HCT116 (cell line): Measurements from ENCODE around the gene KCNC4. TPM values are rescaled to one million over a fixed set of nuclear protein-coding genes. Genes with fewer than 3 reads are reported as not detected.

Experiments used
- ATAC-seq: fragments of 200-7000 bp; cut with Tn5 transposase; 2 replicates; pipeline ENCODE4 v1.9.1; 2020; ENCODE audit warnings: mild to moderate bottlenecking, moderate library complexity
- BruUV-seq: library from RNA; stranded (reverse); fragments of 400-500 nt; replicated peaks from 2 replicates; lab custom pipeline; 2021; lab: Mats Ljungman, UMichigan
- CTCF ChIA-PET: fragments of 300-600 bp; sonication (Branson Sonifier 250); formaldehyde crosslinking; loops from one replicate; lab custom pipeline; 2021; ENCODE audit warnings: antibody characterized with exemption; lab: Charles Lee
- POLR2A ChIA-PET: fragments of 300-600, 350-600 bp; sonication (Branson Sonifier 250); formaldehyde crosslinking; loops from one replicate; lab custom pipeline; 2021; ENCODE audit warnings: antibody characterized with exemption; lab: Charles Lee
- RAD21 ChIA-PET, 2 experiments: fragments of 300-600 bp; sonication (Branson Sonifier 250); formaldehyde crosslinking; loops; one replicate each; lab custom pipeline; 2023; ENCODE audit warnings: low total read pairs in 2 of 2; ENCODE audit not compliant: uncharacterized antibody in 2 of 2, unreplicated experiment in 2 of 2, low non-redundant PET in 1 of 2; lab: Charles Lee
- DNase-seq: peaks from one replicate; pipeline ENCODE4 v3.0.0-alpha.2; 2010; ENCODE audit warnings: low read depth, low spot score
- H2AFZ ChIP-seq: fragments of 200-600 bp; shearing (Covaris generic), sonication (generic); 2 replicates; pipeline ENCODE4 v1.6.1; 2017; ENCODE audit warnings: low read depth, mixed run types, mixed read lengths, antibody characterized with exemption, low read length; ENCODE audit not compliant: poor library complexity, severe bottlenecking
- H3K27ac ChIP-seq: 2 replicates; pipeline ENCODE4 v1.5.1; 2012; ENCODE audit warnings: low read depth, low read length
- H3K27me3 ChIP-seq: fragments of 200-600 bp; sonication (generic); 2 replicates; pipeline ENCODE4 v1.6.1; 2016; ENCODE audit warnings: mixed run types, low read length, mixed read lengths; ENCODE audit not compliant: insufficient read depth
- H3K36me3 ChIP-seq, 2 experiments: fragments of 200-500 bp in 1 of 2; fragments of 200-600 bp in 1 of 2; sonication (Bioruptor generic) in 1 of 2; sonication (generic) in 1 of 2; 2 replicates each; pipeline versions ENCODE4 v1.5.1 to v1.6.1; 2014 to 2016; ENCODE audit warnings: low read length in 2 of 2, inconsistent platforms in 1 of 2, mixed read lengths in 1 of 2, mixed run types in 1 of 2; ENCODE audit not compliant: insufficient read depth in 2 of 2, control insufficient read depth in 1 of 2
- H3K4me1 ChIP-seq, 2 experiments: fragments of 200-600 bp in 1 of 2; sonication (generic) in 1 of 2; 2 replicates each; pipeline versions ENCODE4 v1.5.1 to v1.6.1; 2012 to 2017; ENCODE audit warnings: low read length in 2 of 2, inconsistent platforms in 1 of 2, mild to moderate bottlenecking in 1 of 2, mixed read lengths in 1 of 2, mixed run types in 1 of 2, moderate library complexity in 1 of 2; ENCODE audit not compliant: insufficient read depth in 2 of 2, control insufficient read depth in 1 of 2
- H3K4me2 ChIP-seq: fragments of 200-600 bp; sonication (generic); 2 replicates; pipeline ENCODE4 v1.6.1; 2017; ENCODE audit warnings: mixed run types, low read length, mixed read lengths
- H3K4me3 ChIP-seq, 2 experiments: fragments of 200-600 bp in 1 of 2; sonication (generic) in 1 of 2; replicated peaks in 1 of 2; 2 replicates each; pipeline ENCODE4 v1.5.1; 2011 to 2016; ENCODE audit warnings: low read length in 2 of 2, control low read depth in 1 of 2, low read depth in 1 of 2, mild to moderate bottlenecking in 1 of 2, mixed read lengths in 1 of 2, mixed run types in 1 of 2
- H3K79me2 ChIP-seq: fragments of 200-600 bp; sonication (generic); 2 replicates; pipeline ENCODE4 v1.6.1; 2017; ENCODE audit warnings: mild to moderate bottlenecking, mixed run types, low read length, moderate library complexity, mixed read lengths; ENCODE audit not compliant: insufficient read depth
- H3K9ac ChIP-seq: fragments of 200-600 bp; sonication (generic); 2 replicates; pipeline ENCODE4 v1.6.1; 2016; ENCODE audit warnings: low read length, mixed read lengths
- H3K9me2 ChIP-seq: fragments of 200-600 bp; sonication (generic), shearing (Covaris generic); 2 replicates; pipeline ENCODE4 v1.6.1; 2017; ENCODE audit warnings: mixed run types, mild to moderate bottlenecking, moderate library complexity; ENCODE audit not compliant: insufficient read depth
- H3K9me3 ChIP-seq, 2 experiments: fragments of 200-500 bp in 1 of 2; fragments of 200-600 bp in 1 of 2; sonication (Bioruptor generic) in 1 of 2; sonication (generic) in 1 of 2; 2 replicates each; pipeline ENCODE4 v1.6.1; 2014 to 2017; ENCODE audit warnings: low read length in 2 of 2, mixed read lengths in 2 of 2, inconsistent platforms in 1 of 2, low read depth in 1 of 2, mild to moderate bottlenecking in 1 of 2, mixed run types in 1 of 2, moderate library complexity in 1 of 2; ENCODE audit not compliant: control insufficient read depth in 1 of 2, insufficient read depth in 1 of 2
- H4K20me1 ChIP-seq: fragments of 200-600 bp; sonication (generic), shearing (Covaris generic); 2 replicates; pipeline ENCODE4 v1.6.1; 2017; ENCODE audit warnings: mixed run types, mild to moderate bottlenecking, moderate library complexity; ENCODE audit not compliant: insufficient read depth
- CBX3 ChIP-seq: IDR thresholded peaks from 2 replicates; pipeline ENCODE4 v1.6.1; 2012; ENCODE audit warnings: low read depth
- CEBPB ChIP-seq: IDR thresholded peaks from 2 replicates; pipeline ENCODE4 v1.6.1; 2012; ENCODE audit warnings: low read depth
- EGR1 ChIP-seq: IDR thresholded peaks from 2 replicates; pipeline ENCODE4 v1.6.1; 2012; ENCODE audit warnings: low read depth
- ELF1 ChIP-seq: IDR thresholded peaks from 2 replicates; pipeline ENCODE4 v1.6.1; 2012; ENCODE audit warnings: low read depth, borderline replicate concordance
- EZH2 ChIP-seq: fragments of 200-600 bp; sonication (generic); IDR thresholded peaks from 2 replicates; pipeline ENCODE4 v1.6.1; 2017; ENCODE audit warnings: antibody characterized with exemption, mixed run types
- EZH2phosphoT487 ChIP-seq: fragments of 200-600 bp; IDR thresholded peaks from 2 replicates; pipeline ENCODE4 v1.6.1; 2018; ENCODE audit warnings: antibody characterized with exemption, borderline replicate concordance
- JUND ChIP-seq: IDR thresholded peaks from 2 replicates; pipeline ENCODE4 v1.6.1; 2012
- POLR2A ChIP-seq: IDR thresholded peaks from 2 replicates; pipeline ENCODE4 v1.7.0; 2011; ENCODE audit warnings: borderline replicate concordance; ENCODE audit not compliant: insufficient read depth, insufficient read length; ENCODE audit errors: extremely low read depth
- SIN3A ChIP-seq: IDR thresholded peaks from 2 replicates; pipeline ENCODE4 v1.6.1; 2012; ENCODE audit warnings: low read depth
- SP1 ChIP-seq: IDR thresholded peaks from 2 replicates; pipeline ENCODE4 v1.6.1; 2012; ENCODE audit warnings: low read depth
- TCF7L2 ChIP-seq: IDR thresholded peaks from 2 replicates; pipeline ENCODE4 v1.7.0; 2011; ENCODE audit warnings: borderline replicate concordance, inconsistent platforms; ENCODE audit not compliant: insufficient read depth, insufficient read length; ENCODE audit errors: extremely low read depth
- YY1 ChIP-seq: IDR thresholded peaks from 2 replicates; pipeline ENCODE4 v1.6.1; 2011; ENCODE audit warnings: low read length, low read depth, moderate library complexity, mild to moderate bottlenecking; ENCODE audit not compliant: insufficient replicate concordance; ENCODE audit errors: extremely low read depth
- ZBTB33 ChIP-seq: IDR thresholded peaks from 2 replicates; pipeline ENCODE4 v1.6.1; 2011; ENCODE audit warnings: mild to moderate bottlenecking, low read length, moderate library complexity; ENCODE audit not compliant: insufficient replicate concordance; ENCODE audit errors: extremely low read depth
- intact Hi-C: fragments of 100-400 bp; cut with micrococcal nuclease; formaldehyde crosslinking; loops from 2 replicates; pipeline ENCODE4 v1.10.0; 2022
- total RNA-seq: library from RNA; stranded (reverse); gene quantifications from one replicate; pipeline ENCODE4 v1.2.1, GENCODE V29; 2021; ENCODE audit not compliant: unreplicated experiment
- TF ChIP-seq, protein P1 (sequence below), 3 experiments: fragments of 200-600 bp in 1 of 3; sonication (generic) in 1 of 3; IDR thresholded peaks in 2 of 3; conservative IDR thresholded peaks in 1 of 3; 2 replicates each; pipeline ENCODE4 v1.5.1; 2012 to 2017; ENCODE audit warnings: low read depth in 2 of 3, low read length in 2 of 3, antibody characterized with exemption in 1 of 3, borderline replicate concordance in 1 of 3, control low read depth in 1 of 3, mild to moderate bottlenecking in 1 of 3, mixed read lengths in 1 of 3, mixed run types in 1 of 3, moderate library complexity in 1 of 3; ENCODE audit not compliant: insufficient read depth in 1 of 3
- TF ChIP-seq, protein P2 (sequence below): IDR thresholded peaks from 2 replicates; pipeline ENCODE4 v1.6.1; 2012; ENCODE audit warnings: low read depth

KCNC4 gene
- total RNA-seq, 1 experiment from 2014 or later = 13.0 TPM

GRCh38 chr1:110195196-110195595 is 14.9 kb upstream of the KCNC4 start:
- ChIA-PET RAD21 (no interaction called here), POLR2A (no interaction called here)
- Histone ChIP-seq H2AFZ (no peak overlapping the region), H3K79me2 (no peaks in the 10 kb centered on the region), H4K20me1 (no peaks in the 10 kb centered on the region), H3K9ac (no peak overlapping the region), H3K4me1 (no peaks in the 10 kb centered on the region), H3K9me3 (no peaks in the 10 kb centered on the region), H3K27ac (no peak overlapping the region)
- DNase-seq = no peak
- no TSS peak for BruUV-seq
- no peak for ATAC-seq
- intact Hi-C loops = no loop called here
- TF ChIP-seq SP1 = no peak
- no peak for TF ChIP-seq TCF7L2
- no peak for TF ChIP-seq CEBPB
- no peak for TF ChIP-seq SIN3A
- TF ChIP-seq ZBTB33 = no peak
- TF ChIP-seq POLR2A = no peak
- TF ChIP-seq YY1 = no peak
- no peak for TF ChIP-seq EGR1
- TF ChIP-seq, protein P1, sequence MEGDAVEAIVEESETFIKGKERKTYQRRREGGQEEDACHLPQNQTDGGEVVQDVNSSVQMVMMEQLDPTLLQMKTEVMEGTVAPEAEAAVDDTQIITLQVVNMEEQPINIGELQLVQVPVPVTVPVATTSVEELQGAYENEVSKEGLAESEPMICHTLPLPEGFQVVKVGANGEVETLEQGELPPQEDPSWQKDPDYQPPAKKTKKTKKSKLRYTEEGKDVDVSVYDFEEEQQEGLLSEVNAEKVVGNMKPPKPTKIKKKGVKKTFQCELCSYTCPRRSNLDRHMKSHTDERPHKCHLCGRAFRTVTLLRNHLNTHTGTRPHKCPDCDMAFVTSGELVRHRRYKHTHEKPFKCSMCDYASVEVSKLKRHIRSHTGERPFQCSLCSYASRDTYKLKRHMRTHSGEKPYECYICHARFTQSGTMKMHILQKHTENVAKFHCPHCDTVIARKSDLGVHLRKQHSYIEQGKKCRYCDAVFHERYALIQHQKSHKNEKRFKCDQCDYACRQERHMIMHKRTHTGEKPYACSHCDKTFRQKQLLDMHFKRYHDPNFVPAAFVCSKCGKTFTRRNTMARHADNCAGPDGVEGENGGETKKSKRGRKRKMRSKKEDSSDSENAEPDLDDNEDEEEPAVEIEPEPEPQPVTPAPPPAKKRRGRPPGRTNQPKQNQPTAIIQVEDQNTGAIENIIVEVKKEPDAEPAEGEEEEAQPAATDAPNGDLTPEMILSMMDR (IDR thresholded peaks at IDR 0.05 in 2 of 3, conservative IDR thresholded peaks at IDR 0.05 in 1 of 3; ENCODE audit: borderline replicate concordance in 1 of 3, insufficient read depth in 1 of 3, low read depth in 2 of 3, low read length in 2 of 3) = no peak
- TF ChIP-seq ELF1 = no peak
- no peak for TF ChIP-seq EZH2phosphoT487
- TF ChIP-seq, protein P2, sequence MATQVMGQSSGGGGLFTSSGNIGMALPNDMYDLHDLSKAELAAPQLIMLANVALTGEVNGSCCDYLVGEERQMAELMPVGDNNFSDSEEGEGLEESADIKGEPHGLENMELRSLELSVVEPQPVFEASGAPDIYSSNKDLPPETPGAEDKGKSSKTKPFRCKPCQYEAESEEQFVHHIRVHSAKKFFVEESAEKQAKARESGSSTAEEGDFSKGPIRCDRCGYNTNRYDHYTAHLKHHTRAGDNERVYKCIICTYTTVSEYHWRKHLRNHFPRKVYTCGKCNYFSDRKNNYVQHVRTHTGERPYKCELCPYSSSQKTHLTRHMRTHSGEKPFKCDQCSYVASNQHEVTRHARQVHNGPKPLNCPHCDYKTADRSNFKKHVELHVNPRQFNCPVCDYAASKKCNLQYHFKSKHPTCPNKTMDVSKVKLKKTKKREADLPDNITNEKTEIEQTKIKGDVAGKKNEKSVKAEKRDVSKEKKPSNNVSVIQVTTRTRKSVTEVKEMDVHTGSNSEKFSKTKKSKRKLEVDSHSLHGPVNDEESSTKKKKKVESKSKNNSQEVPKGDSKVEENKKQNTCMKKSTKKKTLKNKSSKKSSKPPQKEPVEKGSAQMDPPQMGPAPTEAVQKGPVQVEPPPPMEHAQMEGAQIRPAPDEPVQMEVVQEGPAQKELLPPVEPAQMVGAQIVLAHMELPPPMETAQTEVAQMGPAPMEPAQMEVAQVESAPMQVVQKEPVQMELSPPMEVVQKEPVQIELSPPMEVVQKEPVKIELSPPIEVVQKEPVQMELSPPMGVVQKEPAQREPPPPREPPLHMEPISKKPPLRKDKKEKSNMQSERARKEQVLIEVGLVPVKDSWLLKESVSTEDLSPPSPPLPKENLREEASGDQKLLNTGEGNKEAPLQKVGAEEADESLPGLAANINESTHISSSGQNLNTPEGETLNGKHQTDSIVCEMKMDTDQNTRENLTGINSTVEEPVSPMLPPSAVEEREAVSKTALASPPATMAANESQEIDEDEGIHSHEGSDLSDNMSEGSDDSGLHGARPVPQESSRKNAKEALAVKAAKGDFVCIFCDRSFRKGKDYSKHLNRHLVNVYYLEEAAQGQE = no peak
- no peak for TF ChIP-seq EZH2
- no peak for TF ChIP-seq CBX3
- no peak for TF ChIP-seq JUND
- TF ChIP-seq, all 23 proteins: peak for 0
- CTCF ChIA-PET = no interaction called here
- no peaks in the 10 kb centered on the region for H3K36me3 ChIP-seq
- no peak overlapping the region for H3K4me2 ChIP-seq
- H3K9me2 ChIP-seq = no peaks in the 10 kb centered on the region
- H3K27me3 ChIP-seq = no peaks in the 10 kb centered on the region
- no peak overlapping the region for H3K4me3 ChIP-seq
